ENCODE data around the gene PLXNA4.
"Not testable (repeated sequence)": the region's sequence is repeated elsewhere in the genome, so short reads cannot be mapped to it uniquely, and the experiment has no call there.

The PLXNA4 gene

GRCh38 chr7:132392713-132393112, 183.6 kb downstream of the PLXNA4 start:
- no peaks in the 10 kb centered on the region for H3K36me3 Mint-ChIP-seq
- no peaks in the 10 kb centered on the region for H3K9me3 Mint-ChIP-seq
- no peak overlapping the region for H3K27ac Mint-ChIP-seq
- peaks cover 2% of the 10 kb centered on the region for H3K27me3 Mint-ChIP-seq
- H3K4me1 Mint-ChIP-seq: no peaks in the 10 kb centered on the region
- ATAC-seq (ENCODE audit: low read depth) (no peak), DNase-seq (ENCODE audit: low spot score in 2 of 2) (no peak)
- no peak overlapping the region for H3K4me3 Mint-ChIP-seq

DNA sequence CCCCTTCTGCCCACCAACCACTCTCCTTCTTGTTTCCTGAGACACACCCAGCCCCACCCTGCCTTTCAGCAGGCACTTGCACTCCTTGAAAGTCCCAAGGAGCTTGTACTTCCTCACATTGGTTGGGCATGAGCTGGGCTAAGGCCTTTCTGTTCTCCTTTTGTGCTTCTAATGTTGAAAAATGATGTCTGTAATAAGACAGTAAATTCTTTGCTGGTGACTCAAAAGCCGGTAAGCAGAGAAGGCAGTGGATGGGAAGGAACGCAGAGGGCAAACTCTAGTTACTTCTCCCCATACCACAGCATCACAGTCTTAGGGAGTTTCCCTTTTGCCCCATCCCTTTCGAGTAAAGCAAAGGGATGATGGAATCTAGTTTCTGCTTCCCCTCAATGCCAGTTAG, 185.6 kb downstream of the PLXNA4 start:
- H3K4me1 Mint-ChIP-seq: no peaks in the 10 kb centered on the region
- peaks cover 4% of the 10 kb centered on the region for H3K27me3 Mint-ChIP-seq
- ATAC-seq (ENCODE audit: low read depth): no peak
- H3K27ac Mint-ChIP-seq: no peak overlapping the region
- no peak overlapping the region for H3K4me3 Mint-ChIP-seq
- no peak for DNase-seq (ENCODE audit: low spot score in 2 of 2)
- no peaks in the 10 kb centered on the region for H3K9me3 Mint-ChIP-seq
- no peaks in the 10 kb centered on the region for H3K36me3 Mint-ChIP-seq

DNA sequence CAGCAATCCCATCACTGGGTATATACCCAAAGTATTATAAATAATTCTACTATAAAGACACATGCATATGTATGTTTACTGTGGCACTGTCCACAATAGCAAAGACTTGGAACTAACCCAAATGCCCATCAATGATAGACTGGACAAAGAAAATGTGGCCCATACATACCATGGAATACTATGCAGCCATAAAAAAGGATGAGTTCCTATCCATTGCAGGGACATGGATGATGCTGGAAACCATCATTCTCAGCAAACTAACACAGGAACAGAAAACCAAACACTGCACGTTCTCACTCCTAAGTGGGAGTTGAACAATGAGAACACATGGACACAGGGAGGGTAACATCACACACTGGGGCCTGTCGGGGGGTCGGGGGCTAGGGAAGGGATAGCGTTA, 186.2 kb downstream of the PLXNA4 start:
- not testable (repeated sequence) for H3K27me3 Mint-ChIP-seq; ATAC-seq (ENCODE audit: low read depth); H3K27ac Mint-ChIP-seq; H3K4me1 Mint-ChIP-seq; H3K4me3 Mint-ChIP-seq; DNase-seq (ENCODE audit: low spot score in 2 of 2); H3K36me3 Mint-ChIP-seq; H3K9me3 Mint-ChIP-seq

DNA sequence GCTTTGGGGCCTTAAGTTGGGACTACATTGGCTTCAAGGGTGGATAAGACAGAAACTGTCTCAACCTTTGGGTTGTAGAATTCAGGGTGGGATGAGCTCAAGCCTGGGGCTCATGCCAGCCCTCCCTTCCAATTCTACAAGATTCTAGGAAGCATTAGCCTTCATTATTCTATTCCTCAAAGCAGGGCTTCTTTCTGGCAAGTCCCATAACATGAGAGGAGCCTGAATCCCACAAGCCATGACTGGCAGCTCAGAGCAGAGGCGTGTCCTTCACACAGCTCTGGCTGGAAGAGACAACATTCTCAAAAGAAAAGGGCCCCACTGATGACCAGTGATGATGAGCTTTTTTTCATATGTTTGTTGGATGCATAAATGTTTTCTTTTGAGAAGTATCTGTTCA, 187.6 kb downstream of the PLXNA4 start:
- ATAC-seq (ENCODE audit: low read depth): no peak
- Mint-ChIP-seq H3K9me3 (no peaks in the 10 kb centered on the region), H3K4me1 (no peaks in the 10 kb centered on the region)

GRCh38 chr7:132387596-132387995, 188.7 kb downstream of the PLXNA4 start:
- no peak overlapping the region for H3K27ac Mint-ChIP-seq
- H3K9me3 Mint-ChIP-seq: no peaks in the 10 kb centered on the region
- no peak for DNase-seq (ENCODE audit: low spot score in 2 of 2)
- ATAC-seq (ENCODE audit: low read depth): no peak
- H3K27me3 Mint-ChIP-seq: peaks cover 5% of the 10 kb centered on the region
- no peak overlapping the region for H3K4me3 Mint-ChIP-seq
- no peaks in the 10 kb centered on the region for H3K4me1 Mint-ChIP-seq
- H3K36me3 Mint-ChIP-seq: no peaks in the 10 kb centered on the region

More for the DNA sequence above, 187.6 kb downstream of the PLXNA4 start:
- DNase-seq (ENCODE audit: low spot score in 2 of 2): no peak
- Mint-ChIP-seq H3K4me3 (no peak overlapping the region), H3K27me3 (peaks cover 5% of the 10 kb centered on the region), H3K27ac (no peak overlapping the region), H3K36me3 (no peaks in the 10 kb centered on the region)

DNA sequence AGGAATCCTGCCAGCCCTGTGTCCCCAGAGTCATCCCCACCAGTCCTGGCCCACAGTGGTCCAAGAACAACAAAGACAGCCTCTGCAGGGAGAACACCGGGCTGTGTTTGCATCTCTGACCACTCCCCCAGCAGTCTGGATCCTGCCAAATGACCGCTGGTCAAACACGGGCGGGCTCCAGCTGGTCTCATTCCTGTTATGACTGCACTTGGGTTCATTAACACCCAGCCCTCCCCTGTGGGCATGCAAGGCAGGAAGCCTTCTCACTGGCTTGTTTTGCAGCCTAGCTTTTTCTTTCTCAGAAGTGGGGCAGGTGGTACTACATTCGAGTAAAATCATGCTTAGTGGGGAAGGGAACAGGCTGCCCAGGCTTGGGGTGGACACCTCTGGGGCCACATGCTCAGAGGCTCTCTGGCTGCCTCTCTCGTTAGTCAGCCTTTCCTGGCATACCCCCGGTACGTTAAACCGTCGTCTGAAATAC, 190.0 kb downstream of the PLXNA4 start:
- H3K36me3 Mint-ChIP-seq: no peaks in the 10 kb centered on the region
- H3K4me3 Mint-ChIP-seq: no peak overlapping the region
- H3K27ac Mint-ChIP-seq: no peak overlapping the region
- H3K27me3 Mint-ChIP-seq: peaks cover 5% of the 10 kb centered on the region
- H3K9me3 Mint-ChIP-seq: no peaks in the 10 kb centered on the region
- DNase-seq (ENCODE audit: low spot score in 2 of 2) (no peak), ATAC-seq (ENCODE audit: low read depth) (no peak)
- H3K4me1 Mint-ChIP-seq: no peaks in the 10 kb centered on the region

- DNase-seq (ENCODE audit: low spot score in 2 of 2) (no peak), ATAC-seq (ENCODE audit: low read depth) (no peak)
- Mint-ChIP-seq H3K4me3 (no peak overlapping the region), H3K9me3 (no peaks in the 10 kb centered on the region), H3K27me3 (peaks cover 5% of the 10 kb centered on the region), H3K36me3 (no peaks in the 10 kb centered on the region), H3K4me1 (no peaks in the 10 kb centered on the region), H3K27ac (no peak overlapping the region)
These were observed 192.3 kb downstream of the PLXNA4 start for GRCh38 chr7:132383962-132384361.

- Mint-ChIP-seq H3K27ac (no peak overlapping the region), H3K36me3 (no peaks in the 10 kb centered on the region), H3K4me3 (no peak overlapping the region), H3K4me1 (no peaks in the 10 kb centered on the region), H3K27me3 (peaks cover 7% of the 10 kb centered on the region), H3K9me3 (no peaks in the 10 kb centered on the region)
- ATAC-seq (ENCODE audit: low read depth) (no peak), DNase-seq (ENCODE audit: low spot score in 2 of 2) (no peak)
These were observed 194.4 kb downstream of the PLXNA4 start for GRCh38 chr7:132381742-132382472.

DNA sequence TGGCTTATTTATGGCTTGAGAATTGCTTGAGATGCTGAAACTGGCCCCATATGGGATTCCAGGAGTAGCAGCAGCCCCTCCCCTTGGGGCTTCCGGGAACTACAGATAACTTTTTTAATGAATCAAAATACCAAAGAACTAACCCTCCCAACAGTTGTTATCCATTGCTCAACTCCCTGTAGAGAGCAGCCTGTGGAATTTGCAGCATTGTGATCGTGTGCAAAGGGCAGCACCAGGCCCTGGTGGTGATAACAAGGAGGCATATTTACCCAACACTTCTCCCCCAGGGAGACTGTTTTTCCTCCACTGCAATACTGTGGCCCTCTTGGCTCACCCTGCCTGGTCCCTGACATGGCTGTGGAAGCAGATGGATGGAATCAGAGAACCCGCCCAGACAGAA, 196.2 kb downstream of the PLXNA4 start:
- no peaks in the 10 kb centered on the region for H3K4me1 Mint-ChIP-seq
- no peak overlapping the region for H3K27ac Mint-ChIP-seq
- peaks cover 4% of the 10 kb centered on the region for H3K27me3 Mint-ChIP-seq
- H3K9me3 Mint-ChIP-seq: no peaks in the 10 kb centered on the region
- no peak for ATAC-seq (ENCODE audit: low read depth)
- H3K4me3 Mint-ChIP-seq: no peak overlapping the region
- no peaks in the 10 kb centered on the region for H3K36me3 Mint-ChIP-seq
- no peak for DNase-seq (ENCODE audit: low spot score in 2 of 2)

- Mint-ChIP-seq H3K27ac (no peak overlapping the region), H3K4me3 (no peak overlapping the region), H3K4me1 (no peaks in the 10 kb centered on the region), H3K9me3 (no peaks in the 10 kb centered on the region), H3K36me3 (no peaks in the 10 kb centered on the region), H3K27me3 (peaks cover 4% of the 10 kb centered on the region)
- no peak for ATAC-seq (ENCODE audit: low read depth)
- DNase-seq (ENCODE audit: low spot score in 2 of 2): no peak
These were observed 197.0 kb downstream of the PLXNA4 start for GRCh38 chr7:132379292-132379691.

DNA sequence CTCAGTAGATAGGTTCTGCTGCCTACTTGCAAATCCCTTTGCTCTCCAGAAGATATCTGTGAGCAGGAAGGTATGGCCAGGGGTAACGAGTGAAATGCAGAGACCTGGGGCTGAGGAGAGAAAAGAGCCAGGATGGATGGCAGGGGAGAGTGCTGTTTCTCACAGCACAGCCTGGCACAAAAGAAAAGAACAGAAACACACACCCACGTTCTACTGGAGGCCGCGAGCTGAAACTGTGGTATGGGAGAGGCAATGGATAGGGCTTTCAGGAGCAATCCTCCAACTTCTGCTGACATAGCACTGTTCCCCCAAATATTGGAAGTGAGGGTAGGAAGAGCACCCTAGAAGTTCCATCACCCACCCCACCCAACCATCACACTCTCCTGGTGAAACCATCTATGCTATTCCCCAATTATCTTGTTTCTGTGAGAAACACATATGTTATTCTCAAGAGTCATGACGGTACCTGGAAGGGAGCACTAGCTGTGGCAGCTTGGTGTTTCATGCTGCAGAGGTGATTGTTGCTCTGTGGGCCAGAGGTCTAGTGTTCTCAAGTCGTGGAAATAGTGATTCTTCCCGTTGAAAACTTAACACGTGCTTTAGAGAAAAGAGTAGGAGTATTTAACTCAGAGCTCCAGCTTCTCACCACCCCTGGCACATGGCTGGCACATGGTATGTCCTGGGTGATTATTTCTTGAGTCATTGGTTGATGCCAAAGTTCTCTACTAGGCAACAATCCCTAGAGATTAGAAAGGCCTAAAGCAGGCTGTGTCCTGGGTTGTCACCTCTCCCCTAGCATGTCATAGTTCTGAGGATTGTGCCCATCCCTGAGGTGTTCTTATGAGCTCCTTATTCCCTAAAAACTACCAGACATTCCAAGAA, 198.3 kb downstream of the PLXNA4 start:
- H3K4me3 Mint-ChIP-seq: no peak overlapping the region

DNA sequence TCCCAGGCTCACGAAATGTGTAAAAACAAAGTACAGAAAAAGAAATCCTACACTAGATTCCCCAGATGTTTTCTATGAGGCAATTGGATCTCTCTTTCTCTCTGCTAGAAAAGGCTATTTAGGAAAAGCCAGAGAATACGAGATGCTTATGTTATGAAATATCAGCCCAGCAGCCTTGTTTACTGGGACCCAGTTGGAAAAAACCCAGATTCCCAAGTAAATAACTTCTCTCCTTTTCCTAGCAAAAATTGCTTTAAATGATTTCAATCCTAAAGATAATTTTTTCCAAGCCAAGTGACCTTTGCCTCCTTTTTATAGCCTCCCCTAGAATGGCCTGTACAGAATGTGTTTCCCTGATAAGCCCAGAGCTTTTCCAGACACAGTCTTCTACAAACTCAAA, 199.3 kb downstream of the PLXNA4 start:
- ATAC-seq (ENCODE audit: low read depth) (no peak), DNase-seq (ENCODE audit: low spot score in 2 of 2) (no peak)
- Mint-ChIP-seq H3K36me3 (no peaks in the 10 kb centered on the region), H3K9me3 (no peaks in the 10 kb centered on the region), H3K4me1 (no peaks in the 10 kb centered on the region), H3K27me3 (peaks cover 4% of the 10 kb centered on the region), H3K27ac (no peak overlapping the region), H3K4me3 (no peak overlapping the region)

More for the DNA sequence above, 198.3 kb downstream of the PLXNA4 start:
- Mint-ChIP-seq H3K9me3 (no peaks in the 10 kb centered on the region), H3K4me1 (no peaks in the 10 kb centered on the region), H3K27me3 (peaks cover 4% of the 10 kb centered on the region), H3K36me3 (no peaks in the 10 kb centered on the region), H3K27ac (no peak overlapping the region)
- DNase-seq (ENCODE audit: low spot score in 2 of 2) (no peak), ATAC-seq (ENCODE audit: low read depth) (no peak)

GRCh38 chr7:132376361-132377013, 199.8 kb downstream of the PLXNA4 start:
- Mint-ChIP-seq H3K4me1 (no peaks in the 10 kb centered on the region), H3K4me3 (no peak overlapping the region), H3K9me3 (no peaks in the 10 kb centered on the region), H3K27ac (no peak overlapping the region), H3K36me3 (no peaks in the 10 kb centered on the region), H3K27me3 (peaks cover 4% of the 10 kb centered on the region)
- ATAC-seq (ENCODE audit: low read depth) (no peak), DNase-seq (ENCODE audit: low spot score in 2 of 2) (no peak)

- H3K27me3 Mint-ChIP-seq: peaks cover 6% of the 10 kb centered on the region
- no peaks in the 10 kb centered on the region for H3K4me1 Mint-ChIP-seq
- DNase-seq (ENCODE audit: low spot score in 2 of 2) (no peak), ATAC-seq (ENCODE audit: low read depth) (no peak)
- H3K27ac Mint-ChIP-seq: no peak overlapping the region
- no peaks in the 10 kb centered on the region for H3K9me3 Mint-ChIP-seq
- H3K4me3 Mint-ChIP-seq: no peak overlapping the region
- H3K36me3 Mint-ChIP-seq: no peaks in the 10 kb centered on the region
These were observed 202.4 kb downstream of the PLXNA4 start for GRCh38 chr7:132373879-132374278.
